ENCODE data around the gene COBLL1. TPM values are rescaled to one million over a fixed set of nuclear protein-coding genes. Genes with fewer than 3 reads are reported as not detected.

Gene COBLL1
- total RNA-seq, 1 experiment from 2014 or later = 47.0 TPM

GRCh38 chr2:164746713-164747112 lies 94.9 kb downstream of the COBLL1 start:
- ChIA-PET CTCF (interaction anchor here (0.8 to 1.0 kb wide), 2 partner anchors 9 to 23 kb away, joined by 3 to 4 read pairs; no protein-coding TSS in a partner anchor), POLR2A (interaction anchor here (0.7 kb wide), 1 partner anchor 19 kb away, joined by 3 read pairs; no protein-coding TSS in a partner anchor)
- BruUV-seq (replicated peaks) = no TSS peak
- Mint-ChIP-seq H3K27me3 (ENCODE audit: insufficient read depth, unreplicated experiment) (no peaks in the 10 kb centered on the region), H3K27ac (ENCODE audit: low read depth, unreplicated experiment) (no peak overlapping the region), H3K4me3 (ENCODE audit: unreplicated experiment) (no peak overlapping the region), H3K4me1 (ENCODE audit: insufficient read depth, unreplicated experiment) (peaks cover 14% of the 10 kb centered on the region), H3K9me3 (ENCODE audit: unreplicated experiment) (no peaks in the 10 kb centered on the region), H3K36me3 (ENCODE audit: insufficient read depth, unreplicated experiment) (peaks cover 17% of the 10 kb centered on the region)
- intact Hi-C loops (cut with micrococcal nuclease) = no loop called here
- TF ChIP-seq CTCF (IDR thresholded peaks at IDR 0.05; ENCODE audit: unreplicated experiment) = no peak
- no peak for DNase-seq (ENCODE audit: unreplicated experiment)

GRCh38 chr2:164745012-164745797 lies 96.4 kb downstream of the COBLL1 start:
- no peak overlapping the region for H3K4me3 Mint-ChIP-seq (ENCODE audit: unreplicated experiment)
- BruUV-seq (replicated peaks) = no TSS peak
- H3K9me3 Mint-ChIP-seq (ENCODE audit: unreplicated experiment) = no peaks in the 10 kb centered on the region
- POLR2A ChIA-PET = interaction anchor here (0.6 kb wide), 1 partner anchor 21 kb away, joined by 3 read pairs; no protein-coding TSS in a partner anchor
- CTCF ChIA-PET = no interaction called here
- H3K4me1 Mint-ChIP-seq (ENCODE audit: insufficient read depth, unreplicated experiment) = peaks cover 19% of the 10 kb centered on the region
- peak; percentile 27 for DNase-seq (ENCODE audit: unreplicated experiment)
- intact Hi-C loops (cut with micrococcal nuclease) = no loop called here
- H3K27me3 Mint-ChIP-seq (ENCODE audit: insufficient read depth, unreplicated experiment) = no peaks in the 10 kb centered on the region
- H3K27ac Mint-ChIP-seq (ENCODE audit: low read depth, unreplicated experiment) = no peak overlapping the region
- TF ChIP-seq CTCF (IDR thresholded peaks at IDR 0.05; ENCODE audit: unreplicated experiment) = no peak
- H3K36me3 Mint-ChIP-seq (ENCODE audit: insufficient read depth, unreplicated experiment) = peaks cover 17% of the 10 kb centered on the region

DNA sequence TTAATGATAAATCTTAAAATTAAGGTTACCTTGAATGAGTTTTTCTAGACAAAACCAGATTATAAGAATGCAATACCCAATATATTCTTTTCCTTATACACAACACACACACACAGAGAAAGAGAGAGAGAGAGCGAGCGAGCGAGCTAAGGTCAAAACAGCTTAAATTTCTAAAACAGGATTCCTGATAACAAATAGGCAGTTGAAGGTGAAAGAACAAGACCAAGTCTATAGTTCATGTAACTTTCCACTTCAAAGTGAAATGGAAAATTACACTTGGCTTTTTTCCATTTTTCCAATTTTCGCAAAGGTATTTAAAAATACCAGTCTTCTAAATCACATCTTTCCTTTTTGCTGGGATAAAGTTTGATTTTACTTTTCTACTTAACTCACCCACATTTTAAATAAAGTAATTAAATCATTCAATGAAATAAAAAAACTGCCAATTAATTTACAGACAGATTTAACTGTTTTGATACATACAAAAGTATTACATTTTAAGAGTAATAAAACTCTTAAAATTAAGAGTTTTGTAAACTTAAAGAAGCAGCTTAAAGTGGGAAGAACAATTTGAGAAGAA lies 98.8 kb downstream of the COBLL1 start:
- Mint-ChIP-seq H3K9me3 (ENCODE audit: unreplicated experiment) (no peaks in the 10 kb centered on the region), H3K27ac (ENCODE audit: low read depth, unreplicated experiment) (no peak overlapping the region), H3K4me3 (ENCODE audit: unreplicated experiment) (no peak overlapping the region), H3K4me1 (ENCODE audit: insufficient read depth, unreplicated experiment) (peaks cover 26% of the 10 kb centered on the region), H3K27me3 (ENCODE audit: insufficient read depth, unreplicated experiment) (no peaks in the 10 kb centered on the region), H3K36me3 (ENCODE audit: insufficient read depth, unreplicated experiment) (peaks cover 17% of the 10 kb centered on the region)
- DNase-seq (ENCODE audit: unreplicated experiment) = no peak
- POLR2A ChIA-PET = interaction anchor here (0.7 to 1.3 kb wide), 2 partner anchors 98 to 183 kb away, joined by 3 read pairs; partner anchors contain the start of gene COBLL1
- intact Hi-C loops (cut with micrococcal nuclease) = no loop called here
- no peak for TF ChIP-seq CTCF (IDR thresholded peaks at IDR 0.05; ENCODE audit: unreplicated experiment)
- no TSS peak for BruUV-seq (replicated peaks)
- CTCF ChIA-PET = interaction anchor here (1.1 to 5.4 kb wide), 2 partner anchors 99 kb away, joined by 3 to 49 read pairs; partner anchors contain the start of gene COBLL1

- no peak overlapping the region for H3K27ac Mint-ChIP-seq (ENCODE audit: low read depth, unreplicated experiment)
- no peaks in the 10 kb centered on the region for H3K27me3 Mint-ChIP-seq (ENCODE audit: insufficient read depth, unreplicated experiment)
- TF ChIP-seq CTCF (IDR thresholded peaks at IDR 0.05; ENCODE audit: unreplicated experiment) = no peak
- no TSS peak for BruUV-seq (replicated peaks)
- no peak overlapping the region for H3K4me3 Mint-ChIP-seq (ENCODE audit: unreplicated experiment)
- ChIA-PET POLR2A (interaction anchor here (0.9 to 3.9 kb wide), 6 partner anchors 13 to 179 kb away, joined by 3 to 43 read pairs (median 4); partner anchors contain the start of gene COBLL1), CTCF (interaction anchor here (0.6 to 5.4 kb wide), 8 partner anchors 22 to 181 kb away, joined by 3 to 49 read pairs (median 6); partner anchors contain the start of gene COBLL1)
- H3K4me1 Mint-ChIP-seq (ENCODE audit: insufficient read depth, unreplicated experiment) = peaks cover 21% of the 10 kb centered on the region
- intact Hi-C loops (cut with micrococcal nuclease) = loop anchor here (1.0 to 5.0 kb wide), 3 partner anchors 86 to 462 kb away; partner anchors contain the start of gene SCN3A
- no peaks in the 10 kb centered on the region for H3K9me3 Mint-ChIP-seq (ENCODE audit: unreplicated experiment)
- peaks cover 5% of the 10 kb centered on the region for H3K36me3 Mint-ChIP-seq (ENCODE audit: insufficient read depth, unreplicated experiment)
- peak; percentile 63 for DNase-seq (ENCODE audit: unreplicated experiment)
These were observed 101.7 kb downstream of the COBLL1 start for GRCh38 chr2:164739966-164740365.

Measured in MCF 10A (cell line).